GM21381 (cell line): ENCODE data around the gene CALN1.

Source experiments
- ATAC-seq: cut with Tn5 transposase; IDR thresholded peaks from one replicate; pipeline ENCODE4 v1.9.1; 2021; ENCODE audit warnings: mild to moderate bottlenecking, moderate library complexity; ENCODE audit not compliant: unreplicated experiment

CALN1 gene

GRCh38 chr7:72326811-72327210 lies 85.3 kb downstream of the CALN1 start:
- no peak for ATAC-seq

DNA sequence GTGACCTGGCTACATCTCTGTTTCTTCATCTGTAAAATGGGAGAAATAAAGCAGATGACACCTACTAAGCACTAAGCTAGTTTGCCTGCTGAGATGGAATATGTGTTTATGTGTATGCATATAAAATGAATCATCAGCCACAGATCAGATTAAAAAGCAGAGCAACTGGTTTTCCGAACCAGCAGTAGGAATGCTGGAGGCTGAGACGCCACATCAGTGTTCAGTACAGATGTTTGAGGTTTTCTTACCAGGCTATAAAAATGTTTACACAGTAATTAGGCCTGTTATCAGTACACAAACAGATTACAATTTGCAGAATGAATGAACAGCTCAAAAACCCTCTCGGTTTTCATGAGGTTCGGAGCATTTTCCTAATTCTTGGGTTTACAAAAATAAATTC lies 85.8 kb downstream of the CALN1 start:
- ATAC-seq, result no peak

- ATAC-seq, result no peak
Observed at GRCh38 chr7:72325561-72325960, 86.6 kb downstream of the CALN1 start.

DNA sequence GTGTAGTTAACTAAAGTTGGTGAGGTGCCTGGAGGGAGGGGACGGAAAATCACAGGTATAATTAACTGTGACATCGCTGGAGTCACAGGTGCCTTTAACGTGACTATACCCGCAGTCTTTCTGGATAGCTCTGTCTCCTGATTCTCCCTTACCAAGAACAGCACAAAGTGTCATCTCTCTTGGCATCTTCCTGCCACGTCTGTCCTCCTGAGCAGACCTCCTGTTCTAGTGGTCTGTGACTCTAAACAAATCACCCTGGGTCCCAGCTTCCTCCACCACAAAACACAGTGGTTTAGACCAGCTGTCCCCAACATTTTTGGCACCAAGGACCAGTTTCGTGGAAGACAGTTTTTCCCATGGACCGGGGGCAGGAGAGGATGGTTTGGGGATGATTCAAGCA lies 90.5 kb downstream of the CALN1 start:
- no peak for ATAC-seq

DNA sequence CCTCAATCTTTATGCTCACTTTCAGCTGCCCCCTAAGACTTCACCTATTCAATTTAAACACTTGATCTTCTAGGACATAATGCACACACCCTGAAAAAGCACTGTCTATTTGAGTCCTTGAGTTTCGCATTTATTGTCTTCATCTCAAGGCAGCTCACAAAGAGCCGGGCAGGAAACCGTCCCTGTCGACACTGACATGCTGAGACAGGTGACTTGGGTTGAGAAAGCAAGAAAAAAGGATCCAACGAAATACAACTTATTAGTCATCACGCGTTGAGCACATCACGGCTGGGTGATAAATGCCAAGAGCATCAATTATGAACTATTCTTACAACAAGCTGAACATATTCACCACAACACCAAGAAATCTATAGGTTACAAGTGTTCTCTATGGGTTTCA lies 91.1 kb downstream of the CALN1 start:
- no peak for ATAC-seq

- no peak for ATAC-seq
Observed at GRCh38 chr7:72317341-72317740, 94.8 kb downstream of the CALN1 start.

DNA sequence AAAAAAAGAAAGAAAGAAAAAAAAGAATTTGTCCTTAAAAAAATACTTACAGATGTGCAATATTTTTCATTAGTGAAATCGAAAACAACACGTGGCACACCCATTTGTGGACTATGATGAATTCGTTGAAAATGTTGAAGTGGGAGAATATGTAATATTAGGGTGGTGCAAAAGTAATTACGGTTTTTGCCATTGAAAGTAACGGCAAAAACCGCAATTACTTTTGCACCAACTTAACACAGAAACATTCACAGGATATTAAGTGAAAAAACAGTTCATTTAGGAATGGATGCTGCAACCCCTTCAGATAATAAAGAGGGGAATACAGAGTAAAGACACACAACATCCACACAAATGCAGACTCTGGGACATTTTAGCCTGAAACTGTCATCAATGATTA lies 96.0 kb downstream of the CALN1 start:
- no peak for ATAC-seq

GRCh38 chr7:72313906-72314305 lies 98.2 kb downstream of the CALN1 start:
- no peak for ATAC-seq

GRCh38 chr7:72310301-72310700 lies 101.8 kb downstream of the CALN1 start:
- ATAC-seq, result no peak

DNA sequence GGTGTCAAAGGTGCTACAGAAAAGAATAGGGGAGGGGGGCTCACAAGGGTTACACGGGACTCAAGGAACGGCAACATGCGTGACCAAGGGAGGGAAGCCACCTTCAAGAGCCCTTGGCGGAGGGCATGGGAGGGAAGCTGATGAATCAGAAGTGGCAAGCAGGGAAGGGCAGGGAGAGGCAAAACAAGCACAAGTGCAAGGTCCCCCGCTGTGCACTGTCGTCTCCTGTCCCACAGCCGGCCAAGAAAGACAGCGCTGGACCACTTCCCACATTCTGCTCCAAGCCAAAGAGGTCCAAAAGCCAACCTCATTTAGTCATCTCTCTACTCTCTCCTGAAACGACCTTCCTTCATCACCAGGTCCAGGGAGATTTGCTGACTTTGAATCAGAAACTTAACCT lies 102.7 kb downstream of the CALN1 start:
- no peak for ATAC-seq

DNA sequence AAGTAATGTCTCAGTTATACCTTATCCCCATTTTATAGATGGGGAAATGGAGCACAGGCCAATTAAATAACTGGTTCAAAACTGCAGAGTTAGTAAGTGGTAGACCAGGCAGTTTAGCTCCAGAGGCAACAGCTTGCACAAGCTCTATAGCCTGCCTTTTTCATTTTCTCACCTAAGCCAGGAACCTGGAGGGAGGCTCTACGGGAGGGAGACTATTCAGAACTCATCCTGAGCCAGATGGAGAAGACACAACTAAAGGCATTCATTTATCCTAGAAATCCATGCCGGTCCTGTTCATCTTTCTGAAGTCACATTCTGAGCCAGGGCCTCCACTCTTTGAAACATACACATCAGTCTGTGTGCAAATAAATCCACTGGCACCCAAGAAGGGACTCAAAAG lies 103.2 kb downstream of the CALN1 start:
- no peak for ATAC-seq

DNA sequence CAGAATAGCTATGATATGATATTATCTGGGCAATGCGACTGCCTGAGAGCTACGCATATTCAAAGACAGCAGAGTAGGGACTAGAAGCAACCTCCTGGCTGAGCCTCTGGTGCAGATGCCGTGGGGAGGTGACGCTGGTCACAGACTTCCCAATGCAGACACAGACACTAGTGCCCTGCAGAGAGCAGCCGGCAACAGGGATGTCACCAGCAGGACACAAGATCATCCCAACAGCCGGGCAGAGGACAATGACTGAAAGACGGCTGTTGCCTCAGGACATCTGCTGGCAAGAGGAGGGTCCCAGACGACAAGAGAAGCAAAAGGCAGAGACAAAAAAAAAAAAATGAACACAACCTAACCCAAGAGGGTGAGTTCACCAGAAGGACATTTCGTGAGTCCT lies 104.6 kb downstream of the CALN1 start:
- no peak for ATAC-seq

GRCh38 chr7:72298912-72299311 lies 113.2 kb downstream of the CALN1 start:
- ATAC-seq, result no peak

- no peak for ATAC-seq
Observed at GRCh38 chr7:72298091-72298490, 114.0 kb downstream of the CALN1 start.

DNA sequence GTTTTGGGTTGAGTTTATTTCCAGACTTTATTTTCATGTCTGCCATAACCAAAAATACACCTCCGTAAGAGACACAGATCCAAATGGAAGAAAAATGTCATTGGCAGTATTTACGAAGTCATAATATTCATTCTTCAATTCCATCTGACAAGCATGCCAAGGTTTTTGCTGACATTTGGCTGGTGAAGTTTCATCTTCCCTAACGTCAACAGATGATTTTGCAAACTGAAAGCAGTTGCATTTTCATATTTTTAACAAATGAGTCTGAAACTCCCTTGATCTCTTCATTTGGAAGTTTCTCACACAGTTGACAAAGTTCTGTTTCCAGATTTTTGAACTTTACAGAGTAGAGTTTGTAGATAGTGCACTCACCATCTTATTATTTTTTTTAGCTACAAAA lies 114.5 kb downstream of the CALN1 start:
- ATAC-seq, result no peak

DNA sequence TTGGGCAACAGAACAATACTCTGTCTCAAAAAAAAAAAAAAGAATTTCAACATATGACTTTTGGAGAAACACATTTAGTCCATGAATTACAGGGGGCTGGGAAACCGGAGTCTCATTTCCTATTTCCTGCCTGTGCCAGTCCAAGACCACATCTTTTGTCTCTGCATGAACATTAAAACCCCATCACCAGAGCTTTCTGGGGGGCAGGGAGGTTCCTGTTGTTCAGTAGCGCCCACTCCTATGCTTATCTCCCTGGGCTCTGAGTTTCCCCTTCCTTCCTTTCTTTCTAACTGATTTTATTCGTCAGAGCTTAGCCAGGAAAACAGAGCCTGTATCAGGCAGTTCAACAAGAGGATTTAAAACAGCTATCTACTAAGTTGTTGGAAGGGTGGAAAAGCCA lies 119.3 kb downstream of the CALN1 start:
- ATAC-seq, result no peak

GRCh38 chr7:72292118-72292517 lies 120.0 kb downstream of the CALN1 start:
- no peak for ATAC-seq

DNA sequence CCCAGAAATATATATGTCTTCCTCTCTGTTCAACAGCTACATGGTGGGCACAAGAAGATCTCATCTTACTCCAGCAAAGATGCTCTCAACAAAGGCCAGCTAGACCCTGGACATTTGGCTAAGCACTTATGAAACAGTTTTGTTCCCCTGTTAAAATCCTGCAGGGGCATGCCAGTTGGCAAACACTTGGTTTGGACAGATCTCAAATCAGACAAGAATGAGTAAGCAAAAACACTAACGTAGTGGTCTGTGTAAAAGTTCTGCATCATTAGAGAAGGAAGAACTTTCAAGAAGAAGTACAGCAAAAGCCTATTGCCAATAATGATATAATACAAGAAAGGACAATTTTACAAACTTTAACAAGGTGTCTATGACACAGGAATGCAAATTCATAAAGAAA lies 125.6 kb downstream of the CALN1 start:
- ATAC-seq, result no peak

GRCh38 chr7:72283309-72283708 lies 128.8 kb downstream of the CALN1 start:
- no peak for ATAC-seq

- ATAC-seq, result no peak
Observed at GRCh38 chr7:72281308-72281707, 130.8 kb downstream of the CALN1 start.

GRCh38 chr7:72279203-72279602 lies 132.9 kb downstream of the CALN1 start:
- ATAC-seq, result no peak

- no peak for ATAC-seq
Observed at GRCh38 chr7:72278550-72278949, 133.6 kb downstream of the CALN1 start.

DNA sequence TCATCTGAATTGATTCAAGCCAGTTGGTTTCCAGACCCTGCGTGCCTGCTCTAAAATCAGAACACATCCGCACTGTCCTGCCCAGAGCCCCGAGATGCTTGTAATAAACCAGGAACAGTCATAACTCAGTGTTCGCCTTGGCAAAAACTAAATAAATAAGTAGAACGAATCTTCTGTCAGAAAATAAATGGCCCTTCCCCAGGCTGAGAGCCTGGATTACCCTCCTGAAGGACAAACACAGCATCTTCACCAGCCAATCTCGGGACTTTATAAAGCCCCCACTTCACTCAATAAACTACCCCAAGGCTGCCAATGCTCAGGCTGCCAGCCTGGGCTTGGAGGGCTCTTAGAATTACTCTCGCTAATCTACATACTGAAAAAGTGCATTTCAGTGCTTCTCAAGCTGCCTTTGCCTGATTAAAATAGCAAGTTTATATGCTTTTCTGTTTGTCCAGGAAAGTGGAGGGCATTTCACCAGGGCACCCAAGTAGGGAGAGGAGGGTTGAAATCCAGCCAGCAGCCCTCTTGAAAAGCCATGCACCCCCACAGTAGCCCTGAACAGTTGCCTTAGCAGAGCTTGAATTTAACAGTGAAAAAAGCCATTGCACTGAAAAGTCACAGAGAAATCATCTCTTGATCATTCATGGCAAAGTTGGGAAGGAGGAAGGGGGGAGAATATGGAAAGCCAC lies 136.6 kb downstream of the CALN1 start:
- ATAC-seq, result no peak
